Liver (tissue), 9 donors: ENCODE results near the gene CEP295NL. TPM values are rescaled to one million over a fixed set of nuclear protein-coding genes. Genes with fewer than 3 reads are reported as not detected.

Source experiments
- DNase-seq: peaks from one replicate; pipeline ENCODE4 v3.0.0-alpha.2; 2017; ENCODE audit warnings: low spot score
- H3K27ac ChIP-seq, 2 donors: one replicate each; pipeline ENCODE4 v1.7.0; 2013; ENCODE audit warnings: inconsistent platforms in 2 of 2, low read length in 2 of 2, control low read depth in 1 of 2, low read depth in 1 of 2, mild to moderate bottlenecking in 1 of 2
- H3K27me3 ChIP-seq, 4 donors: one replicate each; pipeline versions ENCODE4 v1.6.1 to v1.7.0; 2013; ENCODE audit warnings: low read length in 3 of 4, inconsistent platforms in 1 of 4, mild to moderate bottlenecking in 1 of 4, moderate library complexity in 1 of 4; ENCODE audit not compliant: control insufficient read depth in 4 of 4, insufficient read depth in 4 of 4
- H3K36me3 ChIP-seq, 4 donors: one replicate each; pipeline versions ENCODE4 v1.6.1 to v1.7.0; 2013; ENCODE audit warnings: low read length in 3 of 4, mild to moderate bottlenecking in 3 of 4, low read depth in 1 of 4, moderate library complexity in 1 of 4; ENCODE audit not compliant: control insufficient read depth in 4 of 4, insufficient read depth in 3 of 4
- H3K4me1 ChIP-seq, 4 donors: one replicate each; pipeline versions ENCODE4 v1.6.1 to v1.7.0; 2013; ENCODE audit warnings: low read length in 3 of 4, mild to moderate bottlenecking in 3 of 4, moderate library complexity in 1 of 4; ENCODE audit not compliant: control insufficient read depth in 4 of 4, insufficient read depth in 4 of 4
- H3K4me3 ChIP-seq, 3 donors: one replicate each; pipeline versions ENCODE4 v1.6.1 to v1.7.0; 2013; ENCODE audit warnings: low read length in 3 of 3, control low read depth in 1 of 3, low read depth in 1 of 3, mild to moderate bottlenecking in 1 of 3
- H3K9ac ChIP-seq, 2 donors: one replicate each; pipeline ENCODE4 v1.7.0; 2013; ENCODE audit warnings: low read length in 2 of 2, mild to moderate bottlenecking in 2 of 2, moderate library complexity in 2 of 2, control low read depth in 1 of 2, low read depth in 1 of 2
- H3K9me3 ChIP-seq, 4 donors: one replicate each; pipeline versions ENCODE4 v1.6.1 to v1.7.0; 2013; ENCODE audit warnings: low read length in 3 of 4; ENCODE audit not compliant: control insufficient read depth in 4 of 4
- ATF3 ChIP-seq: IDR thresholded peaks from 2 replicates; pipeline ENCODE4 v1.6.1; 2016; ENCODE audit warnings: antibody characterized with exemption
- CTCF ChIP-seq: fragments of 150-350 bp; IDR thresholded peaks from 2 replicates; pipeline ENCODE4 v1.5.1; 2017; ENCODE audit warnings: improper control_type of control experiment, low read depth, low read length; ENCODE audit not compliant: missing input control
- EGR1 ChIP-seq, 2 donors: IDR thresholded peaks; 2 replicates each; pipeline ENCODE4 v1.6.1; 2016 to 2018; ENCODE audit warnings: antibody characterized with exemption in 2 of 2, low read depth in 2 of 2
- FOXA1 ChIP-seq: IDR thresholded peaks from 2 replicates; pipeline ENCODE4 v1.6.1; 2016; ENCODE audit warnings: antibody characterized with exemption
- FOXA2 ChIP-seq: IDR thresholded peaks from 2 replicates; pipeline ENCODE4 v1.6.1; 2016; ENCODE audit warnings: antibody characterized with exemption
- GABPA ChIP-seq, 2 donors: IDR thresholded peaks in 1 of 2; conservative IDR thresholded peaks in 1 of 2; 2 replicates each; pipeline ENCODE4 v1.6.1; 2016; ENCODE audit warnings: antibody characterized with exemption in 2 of 2, mild to moderate bottlenecking in 1 of 2, moderate library complexity in 1 of 2
- HNF4A ChIP-seq, 2 donors: conservative IDR thresholded peaks; 2 replicates each; pipeline ENCODE4 v1.6.1; 2016; ENCODE audit warnings: antibody characterized with exemption in 2 of 2, mild to moderate bottlenecking in 2 of 2
- HNF4G ChIP-seq: IDR thresholded peaks from 2 replicates; pipeline ENCODE4 v1.6.1; 2016; ENCODE audit warnings: antibody characterized with exemption
- JUND ChIP-seq, 2 donors: IDR thresholded peaks; 2 replicates each; pipeline ENCODE4 v1.6.1; 2016; ENCODE audit warnings: antibody characterized with exemption in 2 of 2
- MAX ChIP-seq: IDR thresholded peaks from 2 replicates; pipeline ENCODE4 v1.6.1; 2016; ENCODE audit warnings: antibody characterized with exemption
- NR2F2 ChIP-seq: IDR thresholded peaks from 2 replicates; pipeline ENCODE4 v1.6.1; 2016; ENCODE audit warnings: antibody characterized with exemption
- RAD21 ChIP-seq, 2 donors: IDR thresholded peaks; 2 replicates each; pipeline ENCODE4 v1.6.1; 2016; ENCODE audit warnings: antibody characterized with exemption in 2 of 2, mild to moderate bottlenecking in 2 of 2
- REST ChIP-seq: IDR thresholded peaks from 2 replicates; pipeline ENCODE4 v1.6.1; 2016; ENCODE audit warnings: antibody characterized with exemption, mild to moderate bottlenecking
- RXRA ChIP-seq, 2 donors: IDR thresholded peaks; 2 replicates each; pipeline ENCODE4 v1.6.1; 2017 to 2018; ENCODE audit warnings: antibody characterized with exemption in 2 of 2, mild to moderate bottlenecking in 1 of 2
- SP1 ChIP-seq: IDR thresholded peaks from 2 replicates; pipeline ENCODE4 v1.6.1; 2018; ENCODE audit warnings: antibody characterized with exemption, mild to moderate bottlenecking
- TAF1 ChIP-seq: conservative IDR thresholded peaks from 2 replicates; pipeline ENCODE4 v1.6.1; 2016; ENCODE audit warnings: antibody characterized with exemption, mild to moderate bottlenecking
- YY1 ChIP-seq: IDR thresholded peaks from 2 replicates; pipeline ENCODE4 v1.6.1; 2016; ENCODE audit warnings: antibody characterized with exemption, mild to moderate bottlenecking
- ZBTB33 ChIP-seq: IDR thresholded peaks from 2 replicates; pipeline ENCODE4 v1.6.1; 2016; ENCODE audit warnings: antibody characterized with exemption
- WGBS: extraction: QIAGEN DNeasy Blood & Tissue Kit; methylation state at CpG from one replicate; pipeline ENCODE4 v1.1.7; 2013; 5-methylcytosine and 5-hydroxymethylcytosine counted together
- polyA plus RNA-seq, 2 donors: library from polyadenylated mRNA; stranded (reverse) in 1 of 2; unstranded in 1 of 2; fragments of 200-250 nt in 1 of 2; fragments of >200 nt in 1 of 2; fragmentation: Nextera tagmentation in 1 of 2; extraction: Ambion mirVana in 1 of 2; gene quantifications; one replicate each; pipeline versions ENCODE4 v1.2.1 to v1.2.3, GENCODE V29; 2013 to 2015
- total RNA-seq, 2 donors: library from RNA; depleted of rRNA; stranded (reverse); fragments of >200 nt; gene quantifications; one replicate each; pipeline ENCODE4 v1.2.3, GENCODE V29; 2014
- donor health status: healthy.
- donor health status: healthy.
- donor health status: healthy.
- donor health status: healthy.
- donor health status: healthy.

CEP295NL gene
- total and polyA plus RNA-seq, 4 donors = 0.28 to 1.0 TPM; not detected in 2

GRCh38 chr17:78937561-78937960 is 34.6 kb upstream of the CEP295NL start:
- Histone ChIP-seq H3K9me3 (no peaks in the 10 kb centered on the region), H3K9ac (no peak overlapping the region), H3K27me3 (no peaks in the 10 kb centered on the region), H3K4me3 (no peak overlapping the region), H3K27ac (no peak overlapping the region), H3K36me3 (no peaks in the 10 kb centered on the region), H3K4me1 (peaks cover 0 to 4% (median 1%) of the 10 kb centered on the region in 4 donors)
- no peak for DNase-seq
- 83% methylated on average over 11 of the region's 11 CpGs for WGBS
- TF ChIP-seq HNF4G = no peak
- TF ChIP-seq ZBTB33 = no peak
- no peak for TF ChIP-seq FOXA1
- no peak for TF ChIP-seq YY1
- TF ChIP-seq RAD21 (IDR thresholded peaks at IDR 0.05) = no peak
- no peak for TF ChIP-seq HNF4A (conservative IDR thresholded peaks at IDR 0.05)
- no peak for TF ChIP-seq EGR1 (IDR thresholded peaks at IDR 0.05; ENCODE audit: low read depth in 2 of 2)
- TF ChIP-seq SP1 = no peak
- TF ChIP-seq CTCF = no peak
- no peak for TF ChIP-seq ATF3
- no peak for TF ChIP-seq NR2F2
- no peak for TF ChIP-seq GABPA (IDR thresholded peaks at IDR 0.05 in 1 of 2, conservative IDR thresholded peaks at IDR 0.05 in 1 of 2)
- TF ChIP-seq TAF1 = no peak
- no peak for TF ChIP-seq MAX
- no peak for TF ChIP-seq RXRA (IDR thresholded peaks at IDR 0.05)
- no peak for TF ChIP-seq JUND (IDR thresholded peaks at IDR 0.05)
- no peak for TF ChIP-seq FOXA2
- TF ChIP-seq REST = no peak
